Measurements from ENCODE around the gene RABGAP1L.

GRCh38 chr1:175034775-175035174, 875.5 kb downstream of the RABGAP1L start:
- TF ChIP-seq, protein P1, sequence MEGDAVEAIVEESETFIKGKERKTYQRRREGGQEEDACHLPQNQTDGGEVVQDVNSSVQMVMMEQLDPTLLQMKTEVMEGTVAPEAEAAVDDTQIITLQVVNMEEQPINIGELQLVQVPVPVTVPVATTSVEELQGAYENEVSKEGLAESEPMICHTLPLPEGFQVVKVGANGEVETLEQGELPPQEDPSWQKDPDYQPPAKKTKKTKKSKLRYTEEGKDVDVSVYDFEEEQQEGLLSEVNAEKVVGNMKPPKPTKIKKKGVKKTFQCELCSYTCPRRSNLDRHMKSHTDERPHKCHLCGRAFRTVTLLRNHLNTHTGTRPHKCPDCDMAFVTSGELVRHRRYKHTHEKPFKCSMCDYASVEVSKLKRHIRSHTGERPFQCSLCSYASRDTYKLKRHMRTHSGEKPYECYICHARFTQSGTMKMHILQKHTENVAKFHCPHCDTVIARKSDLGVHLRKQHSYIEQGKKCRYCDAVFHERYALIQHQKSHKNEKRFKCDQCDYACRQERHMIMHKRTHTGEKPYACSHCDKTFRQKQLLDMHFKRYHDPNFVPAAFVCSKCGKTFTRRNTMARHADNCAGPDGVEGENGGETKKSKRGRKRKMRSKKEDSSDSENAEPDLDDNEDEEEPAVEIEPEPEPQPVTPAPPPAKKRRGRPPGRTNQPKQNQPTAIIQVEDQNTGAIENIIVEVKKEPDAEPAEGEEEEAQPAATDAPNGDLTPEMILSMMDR (conservative IDR thresholded peaks at IDR 0.05; ENCODE audit: low read length) = no peak
- no peak for TF ChIP-seq EZH2phosphoT487 (IDR thresholded peaks at IDR 0.05; ENCODE audit: borderline replicate concordance)
